GM12801 (cell line): Measurements from ENCODE around the gene GULP1.

Experiments used
- CTCF ChIP-seq: IDR thresholded peaks from one replicate; pipeline ENCODE4 v1.5.1; 2011; ENCODE audit warnings: control low read depth; ENCODE audit not compliant: insufficient read length; ENCODE audit errors: extremely low read depth

The GULP1 gene

GRCh38 chr2:188316342-188316741 lies 24.7 kb downstream of the GULP1 start:
- no peak for TF ChIP-seq CTCF

- no peak for TF ChIP-seq CTCF
Measured at GRCh38 chr2:188316791-188317423, 25.2 kb downstream of the GULP1 start.

GRCh38 chr2:188318161-188318749 lies 26.6 kb downstream of the GULP1 start:
- TF ChIP-seq CTCF, result no peak

- no peak for TF ChIP-seq CTCF
Measured at GRCh38 chr2:188319838-188320237, 28.2 kb downstream of the GULP1 start.

- TF ChIP-seq CTCF, result no peak
Measured at GRCh38 chr2:188320861-188321260, 29.2 kb downstream of the GULP1 start.

GRCh38 chr2:188322569-188323551 lies 31.2 kb downstream of the GULP1 start:
- TF ChIP-seq CTCF, result no peak

GRCh38 chr2:188324067-188324466 lies 32.4 kb downstream of the GULP1 start:
- no peak for TF ChIP-seq CTCF
